Right atrium auricular region (tissue), 2 donors: ENCODE measurements around the gene CEP57L1. TPM values are rescaled to one million over a fixed set of nuclear protein-coding genes. Genes with fewer than 3 reads are reported as not detected.

ENCODE experiments used
- DNase-seq: peaks from one replicate; pipeline ENCODE4 v3.0.0-alpha.2; 2019; ENCODE audit warnings: low spot score
- H3K27ac ChIP-seq, 2 donors: fragments of 200-600 bp; sonication (generic); 1 replicate in 1 of 2; 2 replicates in 1 of 2; pipeline ENCODE4 v1.5.1; 2016 to 2019
- H3K27me3 ChIP-seq, 2 donors: fragments of 200-600 bp; sonication (generic); one replicate each; pipeline versions ENCODE4 v1.5.1 to v1.6.0; 2017 to 2019
- H3K36me3 ChIP-seq: fragments of 200-600 bp; sonication (generic); one replicate; pipeline ENCODE4 v1.5.1; 2016
- H3K4me1 ChIP-seq, 2 donors: fragments of 200-600 bp; sonication (generic); one replicate each; pipeline versions ENCODE4 v1.5.1 to v1.6.0; 2017 to 2019
- H3K4me3 ChIP-seq, 2 donors: fragments of 200-600 bp; sonication (generic); 1 replicate in 1 of 2; 2 replicates in 1 of 2; pipeline ENCODE4 v1.5.1; 2017 to 2019; ENCODE audit warnings: mild to moderate bottlenecking in 1 of 2, moderate library complexity in 1 of 2
- H3K9me3 ChIP-seq, 2 donors: fragments of 200-600 bp; sonication (generic); one replicate each; pipeline ENCODE4 v1.5.1; 2019
- CTCF ChIP-seq, 2 donors: fragments of 200-600 bp; sonication (generic); IDR thresholded peaks; one replicate each; pipeline ENCODE4 v1.5.1; 2019; ENCODE audit warnings: antibody characterized with exemption in 2 of 2
- total RNA-seq, 2 donors: library from RNA; depleted of rRNA; stranded (reverse); fragments of >200 nt; gene quantifications; one replicate each; pipeline ENCODE4 v1.1.0, GENCODE V29; 2016

The CEP57L1 gene
- total RNA-seq, 2 donors from 2014 or later: 6.9 to 15.6 TPM

GRCh38 chr6:109165392-109165974 lies 70.2 kb downstream of the CEP57L1 start:
- no peak for DNase-seq
- Histone ChIP-seq H3K27ac (no peak overlapping the region), H3K27me3 (no peaks in the 10 kb centered on the region), H3K9me3 (no peaks in the 10 kb centered on the region), H3K36me3 (peaks cover 8% of the 10 kb centered on the region), H3K4me3 (no peak overlapping the region), H3K4me1 (no peaks in the 10 kb centered on the region)
- TF ChIP-seq CTCF (IDR thresholded peaks at IDR 0.05): no peak

- DNase-seq: no peak
- Histone ChIP-seq H3K36me3 (no peaks in the 10 kb centered on the region), H3K27me3 (no peaks in the 10 kb centered on the region), H3K4me1 (no peaks in the 10 kb centered on the region), H3K4me3 (no peak overlapping the region), H3K27ac (no peak overlapping the region), H3K9me3 (no peaks in the 10 kb centered on the region)
- no peak for TF ChIP-seq CTCF (IDR thresholded peaks at IDR 0.05)
Measured at GRCh38 chr6:109166673-109167072, 71.4 kb downstream of the CEP57L1 start.

GRCh38 chr6:109167562-109167961 lies 72.3 kb downstream of the CEP57L1 start:
- no peaks in the 10 kb centered on the region for H3K36me3 ChIP-seq
- DNase-seq: no peak
- TF ChIP-seq CTCF (IDR thresholded peaks at IDR 0.05): no peak
- H3K4me1 ChIP-seq: no peaks in the 10 kb centered on the region
- H3K4me3 ChIP-seq: no peak overlapping the region
- no peak overlapping the region for H3K27ac ChIP-seq
- H3K27me3 ChIP-seq: no peaks in the 10 kb centered on the region
- H3K9me3 ChIP-seq: no peaks in the 10 kb centered on the region

GRCh38 chr6:109170333-109170732 lies 75.0 kb downstream of the CEP57L1 start:
- H3K4me1 ChIP-seq: no peaks in the 10 kb centered on the region
- no peaks in the 10 kb centered on the region for H3K36me3 ChIP-seq
- no peaks in the 10 kb centered on the region for H3K9me3 ChIP-seq
- H3K4me3 ChIP-seq: no peak overlapping the region
- DNase-seq: no peak
- no peak for TF ChIP-seq CTCF (IDR thresholded peaks at IDR 0.05)
- no peaks in the 10 kb centered on the region for H3K27me3 ChIP-seq
- no peak overlapping the region for H3K27ac ChIP-seq

GRCh38 chr6:109172101-109172746 lies 76.9 kb downstream of the CEP57L1 start:
- Histone ChIP-seq H3K9me3 (no peaks in the 10 kb centered on the region), H3K36me3 (no peaks in the 10 kb centered on the region), H3K4me3 (no peak overlapping the region), H3K4me1 (no peaks in the 10 kb centered on the region), H3K27me3 (no peaks in the 10 kb centered on the region), H3K27ac (no peak overlapping the region)
- no peak for TF ChIP-seq CTCF (IDR thresholded peaks at IDR 0.05)
- no peak for DNase-seq

GRCh38 chr6:109174916-109175315 lies 79.6 kb downstream of the CEP57L1 start:
- no peaks in the 10 kb centered on the region for H3K36me3 ChIP-seq
- no peaks in the 10 kb centered on the region for H3K9me3 ChIP-seq
- no peak for TF ChIP-seq CTCF (IDR thresholded peaks at IDR 0.05)

More at GRCh38 chr6:109174916-109175315, 79.6 kb downstream of the CEP57L1 start:
- H3K4me3 ChIP-seq: no peak overlapping the region
- no peak overlapping the region for H3K27ac ChIP-seq
- H3K4me1 ChIP-seq: no peaks in the 10 kb centered on the region
- DNase-seq: no peak
- H3K27me3 ChIP-seq: no peaks in the 10 kb centered on the region
